ACHN (cell line): ENCODE data around the gene FGFRL1.
"Not testable (repeated sequence)": the region's sequence is repeated elsewhere in the genome, so short reads cannot be mapped to it uniquely, and the experiment has no call there.

Experiments used
- DNase-seq: peaks from one replicate; pipeline ENCODE4 v3.0.0-alpha.2; 2015
- in situ Hi-C: cut with HindIII; loops from 2 replicates; pipeline ENCODE4 v1.10.0; 2017; ENCODE audit warnings: low sequenced_read_pairs, low pct_ligation_motif_present, low pct_unique_long_range_greater_than_20kb

FGFRL1 gene

DNA sequence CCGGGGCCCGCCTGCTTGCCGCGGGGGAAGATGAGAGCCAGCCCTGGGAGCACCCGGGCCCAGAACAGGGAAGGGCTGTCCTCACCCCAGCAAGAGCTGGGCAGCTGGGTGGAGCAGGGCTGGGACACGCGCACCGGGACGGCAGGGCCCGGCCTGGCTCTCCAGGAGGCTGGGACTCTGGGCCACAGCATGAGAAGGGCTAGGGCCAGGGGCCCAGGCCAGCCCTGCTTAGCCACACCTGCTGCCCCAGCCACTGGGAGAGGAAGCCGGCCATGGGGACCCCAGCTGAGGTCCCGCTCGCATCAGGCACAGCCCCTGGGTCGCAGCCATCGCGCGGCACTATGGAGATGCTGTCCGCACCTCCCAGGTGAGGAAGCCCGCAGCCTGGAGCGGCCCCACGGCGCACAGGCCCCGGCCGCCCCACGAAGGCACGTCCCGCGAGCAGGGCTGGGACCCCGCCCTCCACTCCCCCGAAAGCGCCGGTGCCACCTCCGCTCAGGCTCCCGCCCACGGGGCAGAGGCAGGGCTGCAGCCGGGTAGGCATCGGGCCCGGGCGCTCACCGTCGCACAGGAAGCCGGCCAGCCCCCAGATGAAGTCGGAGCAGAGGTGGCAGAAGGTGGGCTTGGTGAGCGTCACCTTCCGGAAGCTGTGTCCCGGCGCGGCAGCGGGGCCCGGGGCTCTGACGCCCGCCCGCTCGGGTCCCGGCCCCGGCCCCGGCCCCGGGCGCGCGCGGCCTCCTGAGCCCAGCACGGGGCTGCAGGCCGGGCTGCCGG is 38.6 kb upstream of the FGFRL1 start:
- peak; percentile 25 for DNase-seq
- in situ Hi-C loops = no loop called here

GRCh38 chr4:973431-974397 is 37.7 kb upstream of the FGFRL1 start, which contains the start of gene DGKQ:
Gene DGKQ (minus strand): TSS chr4:973569. CDS start chr4:973482, 87 bp downstream.
- peak; percentile 64 for DNase-seq
- in situ Hi-C loops = no loop called here

GRCh38 chr4:974668-975067 is 36.8 kb upstream of the FGFRL1 start:
- DNase-seq = no peak
- in situ Hi-C loops = no loop called here

GRCh38 chr4:976016-976415 is 35.4 kb upstream of the FGFRL1 start:
- in situ Hi-C loops, DNase-seq: not testable (repeated sequence)

DNA sequence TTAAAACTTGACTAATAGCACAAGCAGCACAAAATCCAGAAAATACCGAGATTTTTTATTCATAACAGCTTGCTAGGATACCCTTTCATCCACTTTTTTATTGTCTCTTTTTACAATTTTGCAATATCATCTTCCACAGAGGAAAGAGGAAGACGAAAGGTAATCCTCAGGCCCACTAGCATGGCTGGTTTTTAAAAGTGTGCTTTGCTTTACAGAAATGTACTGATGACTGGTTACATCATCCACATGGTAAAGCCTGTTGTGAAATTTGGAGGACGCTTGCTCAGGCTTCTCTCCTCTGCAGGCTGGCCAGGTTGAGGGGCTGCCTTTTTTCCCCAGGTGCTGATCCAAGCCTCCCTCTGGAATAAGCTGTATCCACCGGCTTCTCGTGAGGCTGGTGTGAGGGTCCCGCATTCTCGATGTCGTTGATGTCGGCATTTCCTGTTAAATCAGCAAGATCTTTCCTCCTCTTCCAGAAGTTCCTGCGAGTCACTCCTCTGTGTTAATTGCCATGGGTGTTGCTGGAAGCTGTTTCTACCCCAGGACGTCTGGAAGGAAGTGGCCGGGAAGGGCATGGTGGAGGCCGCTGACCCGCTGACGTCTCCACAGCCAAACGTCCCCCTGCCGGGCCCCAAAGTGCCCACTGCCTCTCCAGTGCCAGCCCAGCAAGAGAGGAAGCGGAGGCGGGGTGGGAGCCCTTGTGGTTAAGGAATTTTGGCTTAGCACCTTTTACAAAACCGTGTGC is 32.3 kb upstream of the FGFRL1 start:
- no peak for DNase-seq
- in situ Hi-C loops = no loop called here

DNA sequence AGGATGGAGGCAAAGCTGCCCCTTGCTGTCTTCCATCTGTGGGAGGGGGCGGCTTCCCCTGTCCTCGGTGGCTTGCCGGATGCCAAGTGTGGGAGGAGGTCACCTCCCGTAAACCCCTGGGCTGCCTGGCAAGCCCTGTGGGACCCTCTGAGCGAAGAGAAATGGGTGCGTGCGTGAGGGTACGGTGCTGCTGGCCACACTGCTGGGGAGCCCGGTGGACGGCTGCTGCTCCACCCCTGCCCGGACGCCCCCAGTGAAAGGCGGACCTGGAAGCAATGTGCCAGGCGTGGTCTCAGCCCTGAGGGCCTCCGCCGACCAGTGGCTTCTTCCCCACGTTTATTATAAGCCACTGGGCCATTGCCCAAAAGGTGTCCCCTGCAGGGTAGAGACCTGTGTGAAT is 29.1 kb upstream of the FGFRL1 start:
- no peak for DNase-seq
- in situ Hi-C loops = no loop called here

DNA sequence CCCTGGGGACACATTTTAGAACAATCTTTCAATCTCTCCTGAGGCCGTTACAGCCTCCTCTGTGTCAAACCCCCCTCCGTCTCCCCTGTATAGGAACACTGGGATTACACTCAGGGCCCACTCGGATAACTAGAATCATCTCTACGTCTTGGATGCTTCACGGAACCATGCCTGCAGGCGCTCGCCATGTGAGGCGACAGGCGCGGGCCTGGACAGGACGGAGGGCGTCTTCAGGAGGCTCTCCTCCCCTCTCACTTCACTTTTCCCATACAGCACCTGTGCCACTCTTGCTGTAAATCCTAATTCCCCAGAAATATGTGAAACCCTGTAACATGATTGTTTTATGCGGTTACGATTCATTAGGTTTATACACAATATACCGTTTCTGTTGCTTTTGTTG is 28.6 kb upstream of the FGFRL1 start:
- in situ Hi-C loops = no loop called here

DNA sequence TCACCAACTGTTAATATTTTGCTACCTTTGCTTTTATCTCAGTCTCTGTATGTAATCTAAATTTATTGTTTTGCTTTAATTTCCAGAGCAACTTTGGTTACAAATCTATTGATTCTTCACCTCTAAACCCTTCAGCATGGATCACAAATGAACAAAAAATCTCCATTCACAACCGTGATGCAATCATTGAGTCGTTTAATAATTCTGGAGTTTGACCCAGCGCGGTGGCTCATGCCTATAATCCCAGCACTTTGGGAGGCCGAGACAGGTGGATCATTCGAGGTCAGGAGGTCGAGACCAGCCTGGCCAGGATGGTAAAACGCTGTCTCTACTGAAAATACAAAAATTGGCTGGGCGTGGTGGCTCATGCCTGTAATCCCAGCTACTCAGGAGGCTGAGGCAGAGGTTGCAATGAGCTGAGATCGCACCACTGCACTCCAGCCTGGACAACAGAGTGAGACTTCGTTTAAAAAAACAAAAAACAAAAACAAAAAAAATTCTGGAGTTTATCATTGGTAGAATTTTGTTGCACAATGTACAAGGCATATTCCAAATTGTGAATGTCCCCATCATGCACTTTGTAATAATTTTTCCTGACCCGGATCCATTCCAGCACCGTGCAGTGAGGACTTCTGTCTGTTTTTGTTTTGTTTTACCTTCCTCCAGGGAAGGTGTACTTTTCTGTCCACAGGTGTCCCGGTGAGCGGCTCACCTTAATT is 26.9 kb upstream of the FGFRL1 start:
- DNase-seq = no peak
- in situ Hi-C loops = no loop called here

More for the DNA sequence above, 28.6 kb upstream of the FGFRL1 start:
- no peak for DNase-seq

DNA sequence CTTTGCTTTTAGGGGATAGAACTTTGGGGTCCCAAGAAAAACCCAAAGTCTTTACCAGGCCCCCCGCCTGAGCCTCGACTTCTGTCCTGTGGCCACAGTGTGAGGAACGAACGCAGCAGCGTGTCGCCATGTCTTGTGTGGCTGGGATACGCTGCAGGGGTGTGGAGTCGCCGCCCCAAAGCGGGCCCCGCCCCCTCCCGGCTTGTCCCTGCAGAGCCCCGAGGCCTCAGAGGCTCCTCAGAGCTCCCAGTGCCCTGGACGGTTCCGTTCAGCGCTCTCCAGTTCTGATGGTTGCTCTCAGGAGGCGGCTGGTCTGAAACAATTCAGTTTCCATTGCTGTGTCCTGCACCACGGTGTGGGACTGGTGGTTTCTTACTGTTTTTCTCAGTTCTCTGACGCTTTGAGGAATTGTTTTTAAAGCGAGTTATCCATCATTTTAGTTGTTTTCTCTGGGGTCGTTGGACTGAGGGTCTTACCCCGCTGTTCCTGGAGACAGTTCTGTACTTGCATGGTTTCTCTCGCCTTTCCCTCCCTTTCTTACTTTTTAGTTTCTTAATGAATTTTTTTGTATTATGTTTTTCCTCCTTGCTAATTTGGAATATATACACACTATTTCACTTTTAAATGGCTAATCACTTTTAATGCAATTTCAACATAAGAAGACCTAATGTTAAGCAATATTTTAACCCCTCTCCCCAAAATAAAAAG is 26.1 kb upstream of the FGFRL1 start:
- DNase-seq = no peak

GRCh38 chr4:986428-986878 is 25.0 kb upstream of the FGFRL1 start:
- in situ Hi-C loops = no loop called here
- DNase-seq = peak; percentile 29

More for the DNA sequence above, 26.1 kb upstream of the FGFRL1 start:
- in situ Hi-C loops = no loop called here

- in situ Hi-C loops = no loop called here
- peak; percentile 83 for DNase-seq
Measured at GRCh38 chr4:986879-987623, 24.4 kb upstream of the FGFRL1 start, which contains the start of gene IDUA. Gene IDUA (plus strand): TSS chr4:987044. CDS start chr4:987085, 41 bp downstream.

DNA sequence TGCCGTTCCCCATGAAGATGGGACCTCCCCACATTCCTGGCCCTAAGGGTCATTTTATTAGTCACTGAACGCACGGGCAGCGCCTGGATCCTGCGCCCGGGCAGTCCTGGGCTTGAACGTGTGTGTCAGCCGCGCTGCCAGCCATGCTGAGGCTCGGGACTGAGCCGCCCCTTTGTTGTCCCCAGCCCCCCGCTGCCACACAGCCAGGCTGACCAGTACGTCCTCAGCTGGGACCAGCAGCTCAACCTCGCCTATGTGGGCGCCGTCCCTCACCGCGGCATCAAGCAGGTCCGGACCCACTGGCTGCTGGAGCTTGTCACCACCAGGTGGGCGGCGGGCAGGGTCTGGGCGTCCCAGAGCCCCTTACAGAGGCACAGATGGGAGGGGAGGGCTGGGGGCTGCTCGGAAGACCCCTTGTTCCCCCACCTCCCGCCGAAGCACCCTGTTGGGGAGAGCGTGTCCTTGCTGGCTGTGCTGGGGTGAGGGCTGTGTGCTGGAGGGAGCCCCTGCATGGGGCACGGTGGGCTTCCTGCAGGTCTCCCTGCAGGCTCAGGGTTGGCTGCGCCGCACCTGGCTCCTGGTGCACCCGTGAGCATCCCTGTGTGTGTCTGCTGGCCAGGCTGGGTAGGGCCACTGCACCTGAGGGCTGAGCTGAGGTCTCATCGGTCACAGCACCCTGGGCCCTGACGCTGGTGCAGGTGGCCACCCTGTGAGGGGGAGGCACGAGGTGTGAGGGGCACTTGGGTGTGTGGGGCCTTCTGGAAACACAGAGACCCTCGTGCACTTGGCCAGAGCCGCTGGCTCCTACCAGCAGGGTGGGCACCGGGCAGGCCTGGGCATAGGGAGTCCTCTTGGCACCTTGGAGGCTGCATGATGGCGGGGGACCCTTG is 23.6 kb upstream of the FGFRL1 start:
- peak; percentile 88 for DNase-seq

GRCh38 chr4:988726-989721 is 22.4 kb upstream of the FGFRL1 start:
- in situ Hi-C loops = no loop called here
- DNase-seq = no peak

More for the DNA sequence above, 23.6 kb upstream of the FGFRL1 start:
- in situ Hi-C loops = no loop called here

DNA sequence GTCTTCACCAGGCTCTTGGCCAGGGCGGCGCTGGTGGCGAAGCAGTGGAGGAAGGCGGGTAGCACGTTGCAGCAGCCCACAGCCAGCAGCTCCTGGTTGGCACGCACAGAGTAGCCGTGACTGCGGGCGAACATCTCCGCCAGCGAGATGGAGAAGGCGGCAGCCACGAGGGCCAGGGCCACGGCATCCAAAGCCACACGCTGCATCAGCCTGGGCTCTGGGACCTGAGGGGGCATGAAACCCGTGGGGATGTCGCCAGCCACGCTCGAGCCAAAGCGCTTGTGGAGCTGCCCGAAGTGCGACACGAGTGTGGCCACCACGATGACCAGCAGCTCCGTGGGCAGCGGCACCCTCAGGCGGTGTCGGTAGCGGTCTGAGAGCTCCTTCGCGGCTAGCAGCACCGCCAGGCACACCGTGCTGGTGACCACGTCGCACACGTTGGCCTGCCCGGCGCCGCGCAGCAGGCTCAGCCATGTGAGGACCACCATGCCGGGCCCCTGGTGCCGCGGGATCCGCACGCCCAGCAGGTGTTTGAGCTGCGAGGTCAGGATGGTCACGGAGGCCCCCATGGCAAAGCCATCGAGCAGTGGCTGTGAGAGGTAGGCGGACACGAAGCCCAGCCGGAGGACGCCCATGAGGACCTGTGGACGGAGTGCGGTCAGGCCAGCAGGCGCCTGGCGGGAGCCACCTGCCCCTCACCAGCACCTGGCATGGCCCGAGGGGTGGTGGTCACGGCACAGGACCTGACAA is 21.5 kb upstream of the FGFRL1 start:
- in situ Hi-C loops = no loop called here
- no peak for DNase-seq
